Ishikawa (cell line): ENCODE data around the gene DCUN1D2.

Experiments used
- CEBPB ChIP-seq: IDR thresholded peaks from 2 replicates; pipeline ENCODE4 v1.6.1; 2012
- CREB1 ChIP-seq: IDR thresholded peaks from 2 replicates; pipeline ENCODE4 v1.6.1; 2012; ENCODE audit warnings: low read depth
- EGR1 ChIP-seq: IDR thresholded peaks from 2 replicates; pipeline ENCODE4 v1.6.1; 2012
- EP300 ChIP-seq: IDR thresholded peaks from 2 replicates; pipeline ENCODE4 v1.6.1; 2012; ENCODE audit warnings: borderline replicate concordance
- FOXM1 ChIP-seq: IDR thresholded peaks from 2 replicates; pipeline ENCODE4 v1.6.1; 2012; ENCODE audit warnings: low read depth, borderline replicate concordance
- MAX ChIP-seq: IDR thresholded peaks from 2 replicates; pipeline ENCODE4 v1.6.1; 2012
- NFIC ChIP-seq: IDR thresholded peaks from 2 replicates; pipeline ENCODE4 v1.6.1; 2012
- RAD21 ChIP-seq: IDR thresholded peaks from 2 replicates; pipeline ENCODE4 v1.6.1; 2012; ENCODE audit warnings: low read depth
- REST ChIP-seq: IDR thresholded peaks from 2 replicates; pipeline ENCODE4 v1.6.1; 2012; ENCODE audit warnings: low read depth, mild to moderate bottlenecking
- TAF1 ChIP-seq: IDR thresholded peaks from 2 replicates; pipeline ENCODE4 v1.6.1; 2012; ENCODE audit warnings: low read depth, mild to moderate bottlenecking
- TCF12 ChIP-seq: IDR thresholded peaks from 2 replicates; pipeline ENCODE4 v1.6.1; 2012; ENCODE audit warnings: low read depth
- TEAD4 ChIP-seq: IDR thresholded peaks from 2 replicates; pipeline ENCODE4 v1.6.1; 2012
- USF1 ChIP-seq: IDR thresholded peaks from 2 replicates; pipeline ENCODE4 v1.6.1; 2012
- YY1 ChIP-seq: IDR thresholded peaks from 2 replicates; pipeline ENCODE4 v1.6.1; 2012; ENCODE audit warnings: low read depth
- ZBTB7A ChIP-seq: IDR thresholded peaks from 2 replicates; pipeline ENCODE4 v1.6.1; 2012; ENCODE audit warnings: low read depth

DCUN1D2 gene

GRCh38 chr13:113418722-113419049 is 71.8 kb downstream of the DCUN1D2 start:
- TF ChIP-seq CEBPB: no peak
- TF ChIP-seq TAF1: no peak
- no peak for TF ChIP-seq TCF12
- no peak for TF ChIP-seq USF1
- no peak for TF ChIP-seq TEAD4
- no peak for TF ChIP-seq MAX
- TF ChIP-seq NFIC: no peak
- TF ChIP-seq FOXM1: no peak
- TF ChIP-seq RAD21: no peak
- no peak for TF ChIP-seq REST
- TF ChIP-seq EGR1: no peak
- no peak for TF ChIP-seq EP300
- no peak for TF ChIP-seq CREB1
- TF ChIP-seq ZBTB7A: no peak

GRCh38 chr13:113417836-113418721 is 72.4 kb downstream of the DCUN1D2 start:
- TF ChIP-seq MAX (no peak), YY1 (no peak), TEAD4 (no peak), FOXM1 (no peak), EGR1 (no peak), EP300 (no peak), TAF1 (no peak), NFIC (no peak), ZBTB7A (no peak), USF1 (no peak), TCF12 (no peak), CEBPB (no peak)

- TF ChIP-seq ZBTB7A: no peak
- no peak for TF ChIP-seq RAD21
- no peak for TF ChIP-seq EGR1
- TF ChIP-seq CEBPB: no peak
- no peak for TF ChIP-seq CREB1
- TF ChIP-seq REST: no peak
- TF ChIP-seq USF1: no peak
- TF ChIP-seq MAX: no peak
Measured at GRCh38 chr13:113417008-113417751, 73.3 kb downstream of the DCUN1D2 start.

- TF ChIP-seq TCF12: no peak
- no peak for TF ChIP-seq CEBPB
- TF ChIP-seq FOXM1: no peak
- no peak for TF ChIP-seq ZBTB7A
- TF ChIP-seq REST: no peak
- no peak for TF ChIP-seq NFIC
- no peak for TF ChIP-seq YY1
- no peak for TF ChIP-seq TAF1
- TF ChIP-seq USF1: no peak
- TF ChIP-seq CREB1: no peak
- no peak for TF ChIP-seq TEAD4
- TF ChIP-seq MAX: no peak
- no peak for TF ChIP-seq RAD21
- no peak for TF ChIP-seq EP300
- no peak for TF ChIP-seq EGR1
Measured at GRCh38 chr13:113415825-113416224, 74.7 kb downstream of the DCUN1D2 start.
